NCI-H1436 treated with DMSO at 0.1 percent for 48 hours (cell line): ENCODE data around the gene KHDC4.

Experiments used
- DNase-seq: peaks from one replicate; lab custom pipeline; 2025; lab: John Stamatoyannopoulos, UW

The KHDC4 gene

DNA sequence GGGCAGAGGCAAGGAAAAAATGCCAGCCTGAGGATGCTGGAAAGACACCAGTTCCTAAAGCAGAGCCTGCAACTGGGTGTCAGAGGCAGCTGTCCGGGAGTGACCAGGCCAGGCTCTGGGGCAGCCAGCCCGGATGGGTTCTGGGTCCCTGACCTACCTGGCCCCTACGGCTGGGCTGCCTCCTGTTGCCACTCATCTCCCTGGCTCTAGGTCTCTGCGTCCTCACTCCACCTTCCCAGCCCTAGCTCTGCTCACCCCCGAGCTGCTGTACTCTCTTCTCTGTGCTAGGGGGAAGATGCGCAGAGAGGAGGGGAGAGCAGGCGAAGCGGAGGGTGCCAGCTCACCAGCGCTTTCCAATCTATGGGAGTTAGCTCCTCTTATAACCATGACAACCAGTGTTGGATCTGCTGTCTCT is 35.2 kb upstream of the KHDC4 start:
- DNase-seq: no peak

- DNase-seq: no peak
These were observed 34.5 kb upstream of the KHDC4 start for GRCh38 chr1:155968670-155969069.

DNA sequence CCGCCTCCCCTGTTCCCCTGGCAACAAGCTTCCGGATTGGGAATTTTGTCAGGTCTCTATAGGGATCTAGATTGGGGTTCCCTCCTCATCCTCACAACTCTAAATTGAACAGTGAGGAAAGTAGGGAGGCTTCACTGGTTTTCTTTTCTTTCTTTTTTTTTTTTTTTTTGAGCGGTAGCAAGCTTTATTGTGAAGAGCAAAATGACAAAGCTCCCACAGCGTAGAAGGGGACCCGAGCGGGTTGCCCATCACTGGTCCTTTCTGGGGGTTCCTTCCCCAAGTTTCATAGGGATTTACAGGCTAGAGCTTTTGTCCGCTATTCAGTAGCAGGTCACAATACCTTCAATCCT is 33.8 kb upstream of the KHDC4 start:
- no peak for DNase-seq

DNA sequence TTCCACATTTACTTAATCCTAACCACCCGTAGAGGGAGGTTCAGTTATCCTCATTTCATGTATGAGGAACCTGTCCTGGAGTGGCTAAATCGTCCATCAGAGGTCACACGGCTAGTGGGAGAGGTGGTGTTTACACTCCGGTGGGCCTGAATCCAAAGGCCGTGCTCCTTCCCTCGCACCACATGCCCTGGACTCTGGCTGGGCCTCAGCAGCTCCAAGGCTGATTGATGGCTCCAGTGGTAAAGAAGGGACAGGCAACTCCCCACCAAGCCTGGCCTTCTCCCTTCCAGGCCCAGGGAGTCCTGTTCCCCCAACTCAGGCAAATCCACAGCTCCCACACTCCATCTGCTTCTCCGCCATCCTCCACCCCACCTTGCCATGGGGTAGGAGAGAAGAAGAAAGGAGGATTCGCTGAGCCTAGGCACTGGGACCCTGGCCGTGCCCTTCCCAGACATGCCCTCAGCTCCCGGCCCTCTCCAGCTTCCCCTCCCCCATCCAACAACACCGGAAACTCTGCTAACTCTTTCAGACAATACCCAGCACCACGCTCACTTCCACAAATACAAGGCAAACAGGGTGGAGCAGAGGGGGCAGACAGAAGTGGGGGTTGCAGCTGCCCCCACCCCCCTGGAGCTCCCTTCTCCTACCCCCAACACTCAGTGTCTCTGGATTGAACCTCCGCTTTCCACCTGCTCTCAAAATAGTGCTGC is 33.3 kb upstream of the KHDC4 start:
- DNase-seq: no peak

GRCh38 chr1:155966750-155967149 is 32.5 kb upstream of the KHDC4 start:
- DNase-seq: no peak

DNA sequence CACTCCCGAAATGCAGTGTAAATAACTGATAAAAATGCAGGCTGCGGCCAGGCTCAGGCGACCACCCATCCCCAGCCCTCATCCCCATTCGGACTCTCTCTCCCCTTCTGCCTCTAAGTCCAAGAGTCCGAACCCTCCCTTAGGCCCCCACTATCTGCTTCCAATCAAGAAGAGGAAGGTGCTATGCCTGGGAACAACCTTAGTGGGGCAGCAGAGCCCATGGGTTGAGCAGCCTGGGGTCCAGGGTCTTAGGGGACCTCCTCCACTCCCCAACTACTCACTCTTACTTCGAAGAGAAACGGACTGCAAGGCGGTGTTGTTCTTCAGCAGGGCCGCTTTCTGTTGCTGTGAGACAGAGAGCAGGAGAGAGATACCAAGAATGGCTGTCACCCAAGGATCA is 31.9 kb upstream of the KHDC4 start:
- no peak for DNase-seq

GRCh38 chr1:155964193-155964592 is 30.0 kb upstream of the KHDC4 start:
- no peak for DNase-seq

DNA sequence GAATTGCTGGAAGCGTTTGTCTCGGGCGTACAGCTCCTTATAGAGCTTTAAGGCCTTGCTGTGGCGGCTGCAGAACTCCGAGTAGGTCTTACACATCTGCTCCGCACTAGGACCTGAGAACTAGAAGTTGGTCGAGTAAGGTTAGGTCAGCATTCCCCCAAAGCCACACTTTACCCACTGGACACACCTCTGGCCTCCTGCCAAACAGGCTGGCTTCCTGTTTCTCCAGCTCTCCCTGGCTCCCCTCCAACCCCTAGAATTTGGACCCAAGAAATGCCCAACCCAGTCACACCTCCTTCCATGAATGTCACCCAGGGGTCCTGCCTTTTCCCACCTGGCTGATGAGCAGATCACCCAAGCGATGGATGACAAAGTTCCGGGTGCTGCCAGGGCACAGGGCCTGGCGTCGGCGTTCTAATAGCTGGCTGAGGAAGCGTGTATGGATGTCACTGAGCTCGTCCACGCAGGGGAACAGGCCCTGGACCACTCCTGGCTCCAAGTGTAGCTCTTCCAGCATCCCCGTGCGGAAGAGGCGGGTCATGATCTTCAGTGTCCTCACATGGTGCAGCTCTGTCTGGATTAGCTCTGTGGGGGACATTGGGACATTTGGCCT is 28.5 kb upstream of the KHDC4 start:
- no peak for DNase-seq

GRCh38 chr1:155961937-155962336 is 27.7 kb upstream of the KHDC4 start:
- DNase-seq: no peak

GRCh38 chr1:155960081-155960745 is 26.0 kb upstream of the KHDC4 start:
- DNase-seq: no peak

GRCh38 chr1:155957411-155957915 is 23.2 kb upstream of the KHDC4 start:
- no peak for DNase-seq

GRCh38 chr1:155954645-155955044 is 20.4 kb upstream of the KHDC4 start:
- no peak for DNase-seq

DNA sequence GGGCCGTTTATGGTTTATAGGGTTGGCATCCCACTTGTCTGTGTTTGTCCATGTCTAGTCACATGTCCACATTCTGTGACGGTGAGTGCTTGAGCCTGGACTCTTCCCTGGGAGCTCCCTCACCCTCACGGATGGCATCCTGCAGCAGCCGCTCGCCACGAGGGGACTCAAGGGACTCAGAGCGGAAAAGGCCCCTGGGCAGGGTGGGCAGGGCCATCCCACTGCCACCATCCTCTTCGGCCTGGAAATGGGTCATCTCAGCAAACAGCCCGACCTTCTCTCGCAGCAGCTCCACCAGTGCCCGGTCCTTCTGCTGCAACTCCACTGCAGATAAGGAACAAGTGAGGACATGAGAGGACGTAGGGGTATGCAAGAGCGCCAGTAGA is 18.3 kb upstream of the KHDC4 start:
- DNase-seq: no peak

DNA sequence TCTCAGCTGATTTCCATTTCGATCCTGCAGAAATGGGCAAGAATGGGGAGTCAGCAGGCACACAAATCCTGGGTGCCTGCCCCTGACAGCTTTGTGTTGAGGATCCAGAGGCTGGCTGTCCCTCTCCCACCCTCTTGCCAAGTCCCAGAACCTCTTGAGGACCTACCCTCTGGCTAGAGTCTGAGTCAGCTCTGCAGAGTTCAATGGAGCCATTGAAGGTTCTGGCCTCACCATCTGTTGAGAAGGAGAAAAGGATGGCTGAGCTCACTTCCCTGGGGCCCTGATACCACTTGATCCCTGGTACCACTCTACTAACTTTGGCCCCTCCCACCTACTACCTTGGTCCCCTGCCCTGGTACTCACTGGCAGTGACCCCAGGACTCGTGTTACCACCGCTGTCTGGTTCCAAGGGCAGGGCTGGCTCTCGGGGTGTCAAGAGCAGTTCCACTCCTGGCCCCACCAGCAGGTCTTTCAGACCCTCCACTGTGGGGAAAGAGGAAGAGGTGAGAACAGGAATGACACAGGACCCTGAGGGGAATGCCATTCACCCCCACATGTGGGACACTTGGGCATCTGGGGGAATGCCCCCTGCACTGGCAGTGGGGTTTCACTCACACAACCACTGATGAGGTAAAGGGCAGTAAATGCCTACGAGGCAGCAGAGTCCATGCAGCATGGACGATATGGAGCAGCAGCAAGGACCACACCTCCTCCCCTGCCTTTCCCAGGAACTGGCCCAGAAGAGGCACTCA is 17.7 kb upstream of the KHDC4 start:
- DNase-seq: no peak

GRCh38 chr1:155950829-155951228 is 16.6 kb upstream of the KHDC4 start:
- DNase-seq: no peak

DNA sequence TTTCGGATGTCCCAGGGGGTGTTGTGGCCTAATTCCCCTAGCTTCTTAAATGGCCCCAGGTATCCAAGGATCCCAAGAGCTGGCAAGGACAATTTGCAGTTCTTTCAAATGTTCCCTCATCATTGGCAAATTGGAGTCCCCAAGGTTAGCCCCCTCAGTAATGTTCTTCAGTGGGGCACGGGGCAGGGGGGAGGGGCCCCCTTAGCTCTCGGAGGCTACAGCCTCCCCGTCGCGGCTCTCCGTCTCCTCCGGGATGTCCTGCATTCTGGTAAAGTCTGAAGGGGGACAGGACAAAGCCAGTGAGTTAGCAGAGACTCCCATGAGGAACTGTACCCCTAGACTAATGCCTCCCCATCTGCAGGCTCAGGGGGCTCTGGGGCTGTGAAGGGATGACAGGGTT is 13.5 kb upstream of the KHDC4 start:
- DNase-seq: no peak

DNA sequence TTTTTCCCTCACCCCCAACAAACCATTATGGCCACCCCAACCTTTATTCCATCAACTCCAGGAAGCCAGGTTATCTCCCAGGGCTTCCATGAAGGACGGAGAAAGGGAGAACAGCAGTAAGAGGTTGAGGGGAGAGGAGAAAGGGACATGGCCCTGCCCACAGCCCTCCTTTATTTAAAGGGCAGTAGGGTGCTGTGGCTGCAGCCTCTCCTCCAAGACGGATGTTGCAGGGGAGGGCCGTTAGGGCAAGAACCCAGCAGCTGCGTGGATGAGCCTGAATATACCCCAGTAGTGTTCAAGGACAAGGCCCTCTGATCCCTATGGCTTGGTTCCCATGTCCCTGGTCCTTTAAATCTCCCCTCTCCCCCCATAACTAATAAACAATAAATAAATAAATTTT is 13.1 kb upstream of the KHDC4 start:
- no peak for DNase-seq

DNA sequence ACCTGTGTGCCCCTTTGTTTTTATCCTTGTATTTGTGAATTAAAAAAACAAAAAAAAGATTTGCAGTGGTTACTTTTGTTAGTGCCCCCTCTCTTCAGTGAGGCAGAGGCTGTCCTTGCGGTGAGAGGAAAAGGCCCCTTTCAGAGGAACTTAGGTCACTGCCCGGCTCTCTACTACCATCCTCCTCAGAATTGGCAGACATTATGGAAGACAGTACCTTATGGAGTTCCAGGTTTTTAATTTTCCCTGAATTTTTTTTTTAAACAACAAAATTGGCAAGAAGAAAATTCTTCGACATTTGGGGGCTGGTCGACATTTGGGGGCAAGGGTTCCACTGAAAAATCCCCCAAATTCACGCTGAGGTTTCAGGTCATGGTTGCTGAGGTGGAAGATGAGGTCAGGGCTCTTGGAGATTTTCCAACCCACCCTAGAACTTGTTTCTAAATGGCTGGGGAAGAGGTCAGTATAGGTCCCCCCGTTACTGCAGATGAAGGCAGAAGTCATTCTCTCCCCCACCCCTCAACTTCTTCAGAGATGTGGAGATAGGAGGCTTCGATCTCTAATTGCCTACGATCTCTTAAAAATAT is 12.5 kb upstream of the KHDC4 start:
- no peak for DNase-seq

DNA sequence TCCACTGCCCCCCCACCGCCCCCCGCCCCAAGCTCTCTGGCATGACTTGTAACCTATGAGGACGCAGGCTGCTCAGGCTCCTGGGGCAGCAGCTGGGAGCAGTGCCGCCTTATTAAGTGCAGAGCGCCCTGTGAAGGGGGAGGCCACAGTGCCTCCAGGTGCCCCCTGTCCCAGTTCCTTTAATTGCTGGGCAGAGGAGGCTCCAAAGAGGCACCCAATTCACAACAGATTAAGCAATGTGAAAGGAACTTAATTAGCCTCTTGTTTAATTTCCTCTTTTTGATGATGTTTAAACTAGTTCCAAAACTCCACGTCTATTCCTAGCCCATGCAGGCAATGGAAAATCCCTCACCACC is 10.2 kb upstream of the KHDC4 start:
- DNase-seq: no peak

GRCh38 chr1:155942578-155943141 is 8.4 kb upstream of the KHDC4 start:
- no peak for DNase-seq

DNA sequence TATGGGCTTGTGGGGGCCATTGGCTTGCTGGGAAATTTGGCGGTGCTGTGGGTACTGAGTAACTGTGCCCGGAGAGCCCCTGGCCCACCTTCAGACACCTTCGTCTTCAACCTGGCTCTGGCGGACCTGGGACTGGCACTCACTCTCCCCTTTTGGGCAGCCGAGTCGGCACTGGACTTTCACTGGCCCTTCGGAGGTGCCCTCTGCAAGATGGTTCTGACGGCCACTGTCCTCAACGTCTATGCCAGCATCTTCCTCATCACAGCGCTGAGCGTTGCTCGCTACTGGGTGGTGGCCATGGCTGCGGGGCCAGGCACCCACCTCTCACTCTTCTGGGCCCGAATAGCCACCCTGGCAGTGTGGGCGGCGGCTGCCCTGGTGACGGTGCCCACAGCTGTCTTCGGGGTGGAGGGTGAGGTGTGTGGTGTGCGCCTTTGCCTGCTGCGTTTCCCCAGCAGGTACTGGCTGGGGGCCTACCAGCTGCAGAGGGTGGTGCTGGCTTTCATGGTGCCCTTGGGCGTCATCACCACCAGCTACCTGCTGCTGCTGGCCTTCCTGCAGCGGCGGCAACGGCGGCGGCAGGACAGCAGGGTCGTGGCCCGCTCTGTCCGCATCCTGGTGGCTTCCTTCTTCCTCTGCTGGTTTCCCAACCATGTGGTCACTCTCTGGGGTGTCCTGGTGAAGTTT is 7.8 kb upstream of the KHDC4 start:
- DNase-seq: no peak
